ENCODE results near the gene VOPP1.
"Not testable (repeated sequence)": the region's sequence is repeated elsewhere in the genome, so short reads cannot be mapped to it uniquely, and the experiment has no call there.

Gene VOPP1

GRCh38 chr7:55490099-55490498 lies 82.2 kb downstream of the VOPP1 start:
- DNase-seq (ENCODE audit: low spot score), result no peak
- no peak for FAIRE-seq

- no peak for DNase-seq (ENCODE audit: low spot score)
- no peak for FAIRE-seq
These were observed 82.8 kb downstream of the VOPP1 start for GRCh38 chr7:55489552-55489951.

GRCh38 chr7:55488804-55489340 lies 83.4 kb downstream of the VOPP1 start:
- no peak for DNase-seq (ENCODE audit: low spot score)

GRCh38 chr7:55488216-55488615 lies 84.1 kb downstream of the VOPP1 start:
- DNase-seq (ENCODE audit: low spot score) (no peak), FAIRE-seq (no peak)

More at GRCh38 chr7:55488804-55489340, 83.4 kb downstream of the VOPP1 start:
- FAIRE-seq, result no peak

GRCh38 chr7:55486991-55487390 lies 85.3 kb downstream of the VOPP1 start:
- DNase-seq (ENCODE audit: low spot score) (no peak), FAIRE-seq (no peak)

GRCh38 chr7:55486192-55486590 lies 86.1 kb downstream of the VOPP1 start:
- FAIRE-seq (no peak), DNase-seq (ENCODE audit: low spot score) (no peak)

GRCh38 chr7:55485501-55486191 lies 86.7 kb downstream of the VOPP1 start:
- FAIRE-seq, result no peak
- no peak for DNase-seq (ENCODE audit: low spot score)

- DNase-seq (ENCODE audit: low spot score) (no peak), FAIRE-seq (no peak)
These were observed 87.5 kb downstream of the VOPP1 start for GRCh38 chr7:55484834-55485233.

GRCh38 chr7:55484241-55484640 lies 88.1 kb downstream of the VOPP1 start:
- no peak for FAIRE-seq

GRCh38 chr7:55483046-55483445 lies 89.3 kb downstream of the VOPP1 start:
- no peak for DNase-seq (ENCODE audit: low spot score)
- FAIRE-seq, result no peak

More at GRCh38 chr7:55484241-55484640, 88.1 kb downstream of the VOPP1 start:
- DNase-seq (ENCODE audit: low spot score), result no peak

GRCh38 chr7:55481155-55481554 lies 91.1 kb downstream of the VOPP1 start:
- DNase-seq (ENCODE audit: low spot score) (no peak), FAIRE-seq (no peak)

GRCh38 chr7:55478700-55479099 lies 93.6 kb downstream of the VOPP1 start:
- no peak for FAIRE-seq

GRCh38 chr7:55477781-55478374 lies 94.4 kb downstream of the VOPP1 start:
- peak; percentile 56 for DNase-seq (ENCODE audit: low spot score)
- FAIRE-seq, result peak; percentile 53

More at GRCh38 chr7:55478700-55479099, 93.6 kb downstream of the VOPP1 start:
- DNase-seq (ENCODE audit: low spot score), result no peak

GRCh38 chr7:55476852-55477780 lies 95.2 kb downstream of the VOPP1 start:
- FAIRE-seq (peak; percentile 79), DNase-seq (ENCODE audit: low spot score) (no peak)

- DNase-seq (ENCODE audit: low spot score), result no peak
- no peak for FAIRE-seq
These were observed 96.2 kb downstream of the VOPP1 start for GRCh38 chr7:55475855-55476803.

- no peak for DNase-seq (ENCODE audit: low spot score)
- no peak for FAIRE-seq
These were observed 97.1 kb downstream of the VOPP1 start for GRCh38 chr7:55474944-55475854.

- DNase-seq (ENCODE audit: low spot score) (no peak), FAIRE-seq (no peak)
These were observed 98.4 kb downstream of the VOPP1 start for GRCh38 chr7:55473932-55474331.

GRCh38 chr7:55472928-55473725 lies 99.2 kb downstream of the VOPP1 start:
- no peak for DNase-seq (ENCODE audit: low spot score)
- FAIRE-seq, result no peak

GRCh38 chr7:55472406-55472805 lies 99.9 kb downstream of the VOPP1 start:
- not testable (repeated sequence) for DNase-seq (ENCODE audit: low spot score); FAIRE-seq
